ENCODE data around the gene LBX1.

Gene LBX1

GRCh38 chr10:101258179-101258885 lies 29.1 kb upstream of the LBX1 start:
- no peak overlapping the region for H3K9ac ChIP-seq (ENCODE audit: low read depth, low read length)
- H3K9me3 ChIP-seq (ENCODE audit: control insufficient read depth, insufficient read depth, low read length) = no peaks in the 10 kb centered on the region
- peaks cover 17% of the 10 kb centered on the region for H3K4me1 ChIP-seq (ENCODE audit: insufficient read depth, low read length)

GRCh38 chr10:101257491-101257890 lies 28.2 kb upstream of the LBX1 start:
- no peak overlapping the region for H3K9ac ChIP-seq (ENCODE audit: low read depth, low read length)
- no peaks in the 10 kb centered on the region for H3K9me3 ChIP-seq (ENCODE audit: control insufficient read depth, insufficient read depth, low read length)
- peaks cover 13% of the 10 kb centered on the region for H3K4me1 ChIP-seq (ENCODE audit: insufficient read depth, low read length)
- no peaks in the 10 kb centered on the region for H3K36me3 ChIP-seq (ENCODE audit: insufficient read depth, low read length)

More at GRCh38 chr10:101258179-101258885, 29.1 kb upstream of the LBX1 start:
- H3K36me3 ChIP-seq (ENCODE audit: insufficient read depth, low read length) = no peaks in the 10 kb centered on the region

- Histone ChIP-seq H3K36me3 (ENCODE audit: insufficient read depth, low read length) (no peaks in the 10 kb centered on the region), H3K9ac (ENCODE audit: low read depth, low read length) (no peak overlapping the region), H3K4me1 (ENCODE audit: insufficient read depth, low read length) (peaks cover 13% of the 10 kb centered on the region), H3K9me3 (ENCODE audit: control insufficient read depth, insufficient read depth, low read length) (no peaks in the 10 kb centered on the region)
These were observed 27.8 kb upstream of the LBX1 start for GRCh38 chr10:101257084-101257483.

- Histone ChIP-seq H3K9me3 (ENCODE audit: control insufficient read depth, insufficient read depth, low read length) (no peaks in the 10 kb centered on the region), H3K4me1 (ENCODE audit: insufficient read depth, low read length) (peaks cover 8% of the 10 kb centered on the region), H3K36me3 (ENCODE audit: insufficient read depth, low read length) (no peaks in the 10 kb centered on the region), H3K9ac (ENCODE audit: low read depth, low read length) (no peak overlapping the region)
These were observed 27.1 kb upstream of the LBX1 start for GRCh38 chr10:101256387-101256786.

GRCh38 chr10:101250136-101250535 lies 20.9 kb upstream of the LBX1 start:
- no peak overlapping the region for H3K9ac ChIP-seq (ENCODE audit: low read depth, low read length)
- no peaks in the 10 kb centered on the region for H3K4me1 ChIP-seq (ENCODE audit: insufficient read depth, low read length)
- no peaks in the 10 kb centered on the region for H3K36me3 ChIP-seq (ENCODE audit: insufficient read depth, low read length)
- no peaks in the 10 kb centered on the region for H3K9me3 ChIP-seq (ENCODE audit: control insufficient read depth, insufficient read depth, low read length)

GRCh38 chr10:101249171-101249581 lies 19.9 kb upstream of the LBX1 start:
- no peak overlapping the region for H3K9ac ChIP-seq (ENCODE audit: low read depth, low read length)
- H3K36me3 ChIP-seq (ENCODE audit: insufficient read depth, low read length) = no peaks in the 10 kb centered on the region
- H3K9me3 ChIP-seq (ENCODE audit: control insufficient read depth, insufficient read depth, low read length) = no peaks in the 10 kb centered on the region
- peaks cover 5% of the 10 kb centered on the region; the same call in 1 of the 2 replicates for H3K4me1 ChIP-seq (ENCODE audit: insufficient read depth, low read length)

- Histone ChIP-seq H3K9ac (ENCODE audit: low read depth, low read length) (no peak overlapping the region), H3K36me3 (ENCODE audit: insufficient read depth, low read length) (no peaks in the 10 kb centered on the region), H3K4me1 (ENCODE audit: insufficient read depth, low read length) (peaks cover 5% of the 10 kb centered on the region; the same call in 1 of the 2 replicates), H3K9me3 (ENCODE audit: control insufficient read depth, insufficient read depth, low read length) (no peaks in the 10 kb centered on the region)
These were observed 17.4 kb upstream of the LBX1 start for GRCh38 chr10:101246639-101247038.

GRCh38 chr10:101244321-101245050 lies 15.2 kb upstream of the LBX1 start:
- no peak overlapping the region for H3K9ac ChIP-seq (ENCODE audit: low read depth, low read length)
- H3K9me3 ChIP-seq (ENCODE audit: control insufficient read depth, insufficient read depth, low read length) = no peaks in the 10 kb centered on the region
- peaks cover 5% of the 10 kb centered on the region; the same call in 1 of the 2 replicates for H3K4me1 ChIP-seq (ENCODE audit: insufficient read depth, low read length)
- no peaks in the 10 kb centered on the region for H3K36me3 ChIP-seq (ENCODE audit: insufficient read depth, low read length)

- peaks cover 5% of the 10 kb centered on the region; the same call in 1 of the 2 replicates for H3K4me1 ChIP-seq (ENCODE audit: insufficient read depth, low read length)
- H3K36me3 ChIP-seq (ENCODE audit: insufficient read depth, low read length) = no peaks in the 10 kb centered on the region
- no peak overlapping the region for H3K9ac ChIP-seq (ENCODE audit: low read depth, low read length)
- H3K9me3 ChIP-seq (ENCODE audit: control insufficient read depth, insufficient read depth, low read length) = no peaks in the 10 kb centered on the region
These were observed 12.8 kb upstream of the LBX1 start for GRCh38 chr10:101241840-101242707.

- no peaks in the 10 kb centered on the region for H3K36me3 ChIP-seq (ENCODE audit: insufficient read depth, low read length)
- no peaks in the 10 kb centered on the region; the same call in 1 of the 2 replicates for H3K4me1 ChIP-seq (ENCODE audit: insufficient read depth, low read length)
- H3K9ac ChIP-seq (ENCODE audit: low read depth, low read length) = no peak overlapping the region
- no peaks in the 10 kb centered on the region for H3K9me3 ChIP-seq (ENCODE audit: control insufficient read depth, insufficient read depth, low read length)
These were observed 9.5 kb upstream of the LBX1 start for GRCh38 chr10:101238732-101239105.

GRCh38 chr10:101237982-101238731 lies 8.9 kb upstream of the LBX1 start:
- no peak overlapping the region; the same call in 1 of the 2 replicates for H3K9ac ChIP-seq (ENCODE audit: low read depth, low read length)
- H3K4me1 ChIP-seq (ENCODE audit: insufficient read depth, low read length) = no peaks in the 10 kb centered on the region; the same call in 1 of the 2 replicates
- no peaks in the 10 kb centered on the region for H3K9me3 ChIP-seq (ENCODE audit: control insufficient read depth, insufficient read depth, low read length)
- no peaks in the 10 kb centered on the region for H3K36me3 ChIP-seq (ENCODE audit: insufficient read depth, low read length)

- no peaks in the 10 kb centered on the region; the same call in 1 of the 2 replicates for H3K4me1 ChIP-seq (ENCODE audit: insufficient read depth, low read length)
- H3K9me3 ChIP-seq (ENCODE audit: control insufficient read depth, insufficient read depth, low read length) = no peaks in the 10 kb centered on the region
- H3K9ac ChIP-seq (ENCODE audit: low read depth, low read length) = peak overlapping the region; percentile 37; the same call in 1 of the 2 replicates
- H3K36me3 ChIP-seq (ENCODE audit: insufficient read depth, low read length) = no peaks in the 10 kb centered on the region
These were observed 8.1 kb upstream of the LBX1 start for GRCh38 chr10:101237081-101237981.

Data from ES-I3 (cell line).